AG09319 (cell line): ENCODE results near the gene GALNS.

ENCODE experiments used
- DNase-seq: peaks from one replicate; pipeline ENCODE4 v3.0.0-alpha.2; 2010; ENCODE audit warnings: low read depth; ENCODE audit errors: extremely low read depth
- CTCF ChIP-seq: IDR thresholded peaks from 2 replicates; pipeline ENCODE4 v1.5.1; 2011; ENCODE audit warnings: low read depth, mild to moderate bottlenecking, inconsistent platforms, low read length, moderate library complexity

The GALNS gene

GRCh38 chr16:88769617-88770460 is 86.9 kb downstream of the GALNS start:
- no peak for DNase-seq

GRCh38 chr16:88768071-88768783 is 88.5 kb downstream of the GALNS start:
- DNase-seq: no peak
- TF ChIP-seq CTCF: no peak; the same call in 1 of the 2 replicates

More at GRCh38 chr16:88769617-88770460, 86.9 kb downstream of the GALNS start:
- no peak for TF ChIP-seq CTCF

- no peak for DNase-seq
- TF ChIP-seq CTCF: no peak
These were observed 89.1 kb downstream of the GALNS start for GRCh38 chr16:88767546-88768070.

GRCh38 chr16:88766975-88767374 is 89.8 kb downstream of the GALNS start:
- TF ChIP-seq CTCF: no peak
- DNase-seq: no peak

GRCh38 chr16:88764913-88765349 is 91.8 kb downstream of the GALNS start:
- no peak for DNase-seq

GRCh38 chr16:88764080-88764479 is 92.7 kb downstream of the GALNS start:
- DNase-seq: no peak
- no peak for TF ChIP-seq CTCF

More at GRCh38 chr16:88764913-88765349, 91.8 kb downstream of the GALNS start:
- TF ChIP-seq CTCF: no peak
